BJ (cell line): ENCODE data around the gene RPL18. TPM values are rescaled to one million over a fixed set of nuclear protein-coding genes. Genes with fewer than 3 reads are reported as not detected.

ENCODE experiments used
- CTCF ChIA-PET: fragments of 350-600 bp; formaldehyde crosslinking; extraction: SDS; loops from one replicate; lab custom pipeline; 2021; ENCODE audit warnings: antibody characterized with exemption, inconsistent platforms; lab: Yijun Ruan, JAX
- POLR2A ChIA-PET: fragments of 300-600 bp; sonication (Branson Sonifier 250); formaldehyde crosslinking; extraction: SDS; loops from one replicate; lab custom pipeline; 2021; ENCODE audit warnings: antibody characterized with exemption; lab: Charles Lee
- DNase-seq: peaks from one replicate; pipeline ENCODE4 v3.0.0-alpha.2; 2011; ENCODE audit warnings: low read depth
- H3K27me3 ChIP-seq: 2 replicates; pipeline ENCODE4 v1.6.0; 2011; ENCODE audit warnings: low read length; ENCODE audit not compliant: control insufficient read depth, insufficient read depth
- H3K36me3 ChIP-seq: 2 replicates; pipeline ENCODE4 v1.5.1; 2011; ENCODE audit warnings: low read length; ENCODE audit not compliant: control insufficient read depth, insufficient read depth
- H3K4me3 ChIP-seq: 2 replicates; pipeline ENCODE4 v1.5.1; 2011; ENCODE audit warnings: low read depth, mild to moderate bottlenecking, control low read depth, low read length
- polyA plus RNA-seq: library from polyadenylated mRNA; depleted of rRNA; stranded (reverse); fragments of >200 nt; gene quantifications from 2 replicates; pipeline ENCODE4 v1.2.3, GENCODE V29; 2011
- TF ChIP-seq, protein P1 (sequence below): IDR thresholded peaks from 2 replicates; pipeline ENCODE4 v1.5.1; 2011; ENCODE audit warnings: low read depth, mild to moderate bottlenecking, control low read depth, inconsistent platforms, low read length, moderate library complexity; ENCODE audit not compliant: insufficient read depth

The RPL18 gene
- polyA plus RNA-seq, 1 experiment: 1,324 TPM

GRCh38 chr19:48624791-48625723 is 6.1 kb upstream of the RPL18 start:
- Histone ChIP-seq H3K27me3 (no peaks in the 10 kb centered on the region), H3K36me3 (peaks cover 4% of the 10 kb centered on the region), H3K4me3 (peak overlapping the region; percentile 50)
- TF ChIP-seq, protein P1, sequence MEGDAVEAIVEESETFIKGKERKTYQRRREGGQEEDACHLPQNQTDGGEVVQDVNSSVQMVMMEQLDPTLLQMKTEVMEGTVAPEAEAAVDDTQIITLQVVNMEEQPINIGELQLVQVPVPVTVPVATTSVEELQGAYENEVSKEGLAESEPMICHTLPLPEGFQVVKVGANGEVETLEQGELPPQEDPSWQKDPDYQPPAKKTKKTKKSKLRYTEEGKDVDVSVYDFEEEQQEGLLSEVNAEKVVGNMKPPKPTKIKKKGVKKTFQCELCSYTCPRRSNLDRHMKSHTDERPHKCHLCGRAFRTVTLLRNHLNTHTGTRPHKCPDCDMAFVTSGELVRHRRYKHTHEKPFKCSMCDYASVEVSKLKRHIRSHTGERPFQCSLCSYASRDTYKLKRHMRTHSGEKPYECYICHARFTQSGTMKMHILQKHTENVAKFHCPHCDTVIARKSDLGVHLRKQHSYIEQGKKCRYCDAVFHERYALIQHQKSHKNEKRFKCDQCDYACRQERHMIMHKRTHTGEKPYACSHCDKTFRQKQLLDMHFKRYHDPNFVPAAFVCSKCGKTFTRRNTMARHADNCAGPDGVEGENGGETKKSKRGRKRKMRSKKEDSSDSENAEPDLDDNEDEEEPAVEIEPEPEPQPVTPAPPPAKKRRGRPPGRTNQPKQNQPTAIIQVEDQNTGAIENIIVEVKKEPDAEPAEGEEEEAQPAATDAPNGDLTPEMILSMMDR: no peak
- DNase-seq: no peak
- POLR2A ChIA-PET: no interaction called here
- CTCF ChIA-PET: no interaction called here

GRCh38 chr19:48624067-48624594 is 5.2 kb upstream of the RPL18 start:
- peak overlapping the region; percentile 50 for H3K4me3 ChIP-seq
- CTCF ChIA-PET: interaction anchor here (0.7 to 1.1 kb wide), 3 partner anchors 10 to 22 kb away, joined by 3 to 9 read pairs (median 4); partner anchors contain the start of gene CA11
- DNase-seq: peak; percentile 81
- TF ChIP-seq, protein P1: no peak
- H3K36me3 ChIP-seq: peaks cover 2% of the 10 kb centered on the region
- POLR2A ChIA-PET: interaction anchor here (0.6 to 0.7 kb wide), 3 partner anchors 10 to 243 kb away, joined by 3 to 6 read pairs (median 5); no protein-coding TSS in a partner anchor
- no peaks in the 10 kb centered on the region for H3K27me3 ChIP-seq

DNA sequence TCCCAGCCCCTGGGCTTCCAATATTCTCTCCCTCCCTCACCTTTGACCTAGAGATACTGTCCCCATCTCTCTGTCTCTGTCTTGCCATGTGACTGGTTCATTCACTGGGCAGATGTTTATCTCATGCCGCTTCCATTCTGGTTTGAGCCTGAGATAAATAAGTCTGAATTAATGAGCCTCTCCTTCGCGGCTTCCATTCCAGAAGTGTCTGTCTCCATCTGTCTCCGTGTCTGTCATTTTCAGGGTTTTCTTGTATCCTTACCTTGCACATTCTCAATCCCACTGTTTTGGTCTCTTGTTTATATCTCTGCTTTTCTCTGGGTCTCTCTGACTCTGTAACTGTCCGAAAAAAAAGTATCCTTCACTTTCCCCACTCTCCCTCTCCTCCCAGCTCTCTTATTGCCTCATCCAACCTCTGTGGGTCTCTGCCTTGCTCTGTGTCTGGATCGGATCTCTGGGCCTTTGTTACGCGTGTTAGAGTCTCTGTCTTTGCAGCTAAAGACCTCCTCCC is 4.6 kb upstream of the RPL18 start:
- ChIA-PET POLR2A (interaction anchor here (0.6 to 0.7 kb wide), 3 partner anchors 9 to 244 kb away, joined by 3 to 6 read pairs (median 5); no protein-coding TSS in a partner anchor), CTCF (interaction anchor here (0.7 to 1.1 kb wide), 3 partner anchors 10 to 22 kb away, joined by 3 to 9 read pairs (median 4); partner anchors contain the start of gene CA11)
- Histone ChIP-seq H3K27me3 (no peaks in the 10 kb centered on the region), H3K36me3 (peaks cover 2% of the 10 kb centered on the region), H3K4me3 (peak overlapping the region; percentile 28)
- TF ChIP-seq, protein P1: no peak
- DNase-seq: no peak

DNA sequence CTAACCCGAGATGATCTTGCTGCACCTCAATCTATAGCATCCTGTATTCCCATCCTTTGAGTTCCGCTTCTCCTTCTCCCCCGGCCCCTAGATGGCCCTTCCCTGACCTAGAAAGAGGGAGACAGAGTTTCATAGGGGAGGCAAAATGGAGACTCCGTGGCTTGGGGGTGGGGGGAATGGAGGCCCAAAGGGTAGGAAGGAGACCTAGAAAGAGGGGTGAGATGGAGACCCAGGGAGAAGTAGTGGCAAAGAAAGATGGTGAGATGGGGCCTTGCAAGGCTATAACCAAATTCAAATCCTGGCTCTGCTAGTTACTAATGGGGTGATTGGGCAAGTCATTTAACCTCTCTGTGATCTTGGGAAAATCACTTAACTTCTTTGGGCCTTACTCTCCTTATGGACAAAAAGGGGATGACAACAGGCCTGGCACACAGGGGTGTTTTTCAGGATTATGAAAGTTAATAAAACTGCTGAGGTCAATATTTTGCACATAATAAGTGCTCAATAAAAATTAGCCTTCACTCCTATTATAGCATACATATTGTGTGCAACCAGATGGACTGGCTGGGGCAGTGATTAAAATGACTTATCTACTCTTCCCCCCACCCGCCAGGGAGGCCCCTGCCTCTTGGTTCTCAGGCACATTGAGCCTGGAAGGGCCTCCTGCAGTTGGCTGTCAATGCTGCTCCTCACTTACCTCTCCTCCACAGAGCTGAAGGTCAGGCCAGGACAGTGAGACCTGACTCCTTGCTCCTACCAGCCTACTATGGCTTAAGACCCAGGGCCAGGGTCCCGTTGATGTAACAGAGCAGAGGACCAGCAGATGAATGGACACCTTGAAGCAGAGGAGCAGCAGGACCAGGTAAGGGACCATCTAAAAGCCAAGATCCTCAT is 961 bp upstream of the RPL18 start:
- no peaks in the 10 kb centered on the region for H3K27me3 ChIP-seq
- TF ChIP-seq, protein P1: no peak
- POLR2A ChIA-PET: interaction anchor here (0.8 to 0.9 kb wide), 2 partner anchors 9 to 14 kb away, joined by 3 read pairs; no protein-coding TSS in a partner anchor
- peak overlapping the region; percentile 94 for H3K4me3 ChIP-seq
- CTCF ChIA-PET: interaction anchor here (1.0 to 1.6 kb wide), 4 partner anchors 11 to 36 kb away, joined by 3 to 7 read pairs (median 4); partner anchors contain the start of gene CA11
- DNase-seq: no peak
- H3K36me3 ChIP-seq: peaks cover 24% of the 10 kb centered on the region
